Hepatocyte (in vitro differentiated cells): ENCODE data around the gene TGM2.

Source experiments
- CTCF ChIP-seq: fragments of 200-600 bp; sonication (generic); IDR thresholded peaks from 2 replicates; pipeline ENCODE4 v1.5.1; 2016; ENCODE audit warnings: antibody characterized with exemption, mild to moderate bottlenecking; ENCODE audit not compliant: poor library complexity
- EZH2 ChIP-seq: fragments of 200-600 bp; sonication (generic); IDR thresholded peaks from 2 replicates; pipeline ENCODE4 v1.6.1; 2016; ENCODE audit warnings: antibody characterized with exemption, mild to moderate bottlenecking, borderline replicate concordance

GRCh38 chr20:38190936-38191371 lies 25.9 kb upstream of the TGM2 start:
- TF ChIP-seq CTCF: no peak
- TF ChIP-seq EZH2: no peak
